Ishikawa (cell line): ENCODE results near the gene LEMD1.

ENCODE experiments used
- NFIC ChIP-seq: IDR thresholded peaks from 2 replicates; pipeline ENCODE4 v1.6.1; 2012
- TF ChIP-seq, protein P1 (sequence below): IDR thresholded peaks from 2 replicates; pipeline ENCODE4 v1.6.1; 2012

DNA sequence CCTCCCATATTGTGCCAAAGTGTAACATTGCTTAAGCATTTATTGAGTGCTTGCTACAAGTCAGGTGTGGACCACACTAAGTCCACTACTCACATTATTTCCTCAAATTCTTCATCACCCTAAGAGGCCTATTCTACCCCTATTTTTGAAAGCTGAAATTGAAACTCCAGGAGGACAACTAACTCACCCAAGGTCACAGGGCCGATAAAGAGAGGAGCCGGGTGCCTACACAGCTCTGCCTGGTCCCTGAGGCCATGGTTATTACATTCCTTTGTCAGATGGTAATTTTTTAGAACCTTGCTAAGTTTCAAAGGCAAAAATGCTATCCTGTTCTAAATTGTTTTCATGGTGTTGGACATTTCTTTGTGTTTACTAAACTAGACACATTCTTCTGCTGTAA lies 41.0 kb downstream of the LEMD1 start:
- TF ChIP-seq, protein P1, sequence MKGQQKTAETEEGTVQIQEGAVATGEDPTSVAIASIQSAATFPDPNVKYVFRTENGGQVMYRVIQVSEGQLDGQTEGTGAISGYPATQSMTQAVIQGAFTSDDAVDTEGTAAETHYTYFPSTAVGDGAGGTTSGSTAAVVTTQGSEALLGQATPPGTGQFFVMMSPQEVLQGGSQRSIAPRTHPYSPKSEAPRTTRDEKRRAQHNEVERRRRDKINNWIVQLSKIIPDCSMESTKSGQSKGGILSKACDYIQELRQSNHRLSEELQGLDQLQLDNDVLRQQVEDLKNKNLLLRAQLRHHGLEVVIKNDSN, result no peak
- no peak for TF ChIP-seq NFIC
